WTC11 (cell line): ENCODE data around the gene LYPD6B. TPM values are rescaled to one million over a fixed set of nuclear protein-coding genes. Genes with fewer than 3 reads are reported as not detected.

Experiments used
- ATAC-seq: fragments of 200-7000 bp; cut with Tn5 transposase; 2 replicates; pipeline ENCODE4 v1.10.0; 2021; ENCODE audit warnings: mild to moderate bottlenecking, moderate library complexity
- CTCF ChIA-PET: fragments of 300-600 bp; sonication (Branson Sonifier 250); formaldehyde crosslinking; loops from one replicate; lab custom pipeline; 2021; ENCODE audit warnings: antibody characterized with exemption; lab: Charles Lee
- POLR2A ChIA-PET: fragments of 350-600 bp; sonication (Branson Sonifier 250); formaldehyde crosslinking; loops from one replicate; lab custom pipeline; 2021; ENCODE audit warnings: antibody characterized with exemption; lab: Charles Lee
- DNase-seq: peaks from one replicate; pipeline ENCODE4 v3.0.0; 2021; ENCODE audit warnings: low spot score
- H3K27ac Mint-ChIP-seq: 2 replicates; pipeline ENCODE4 v1.8.0; 2021; ENCODE audit warnings: mixed read lengths
- H3K27me3 Mint-ChIP-seq: 2 replicates; pipeline ENCODE4 v1.8.0; 2021; ENCODE audit warnings: low read depth, mild to moderate bottlenecking, moderate library complexity, mixed read lengths
- H3K36me3 Mint-ChIP-seq: 2 replicates; pipeline ENCODE4 v1.8.0; 2021; ENCODE audit warnings: mixed read lengths
- H3K4me1 Mint-ChIP-seq: 2 replicates; pipeline ENCODE4 v1.8.0; 2022; ENCODE audit warnings: mixed read lengths
- H3K4me3 Mint-ChIP-seq: 2 replicates; pipeline ENCODE4 v1.8.0; 2021; ENCODE audit warnings: mild to moderate bottlenecking, moderate library complexity, mixed read lengths
- H3K9me3 Mint-ChIP-seq: 2 replicates; pipeline ENCODE4 v1.8.0; 2021; ENCODE audit warnings: mixed read lengths
- ELF4 ChIP-seq: sonication (generic); formaldehyde crosslinking; IDR thresholded peaks from 2 replicates; pipeline ENCODE4 v1.8.1; 2022; ENCODE audit warnings: low read depth, mild to moderate bottlenecking, moderate library complexity, missing genetic modification reagents
- EMX1 ChIP-seq: fragments of 250-450 bp; sonication (Bioruptor Pico); IDR thresholded peaks from 2 replicates; pipeline ENCODE4 v1.8.0; 2021; ENCODE audit warnings: mild to moderate bottlenecking
- GRHL2 ChIP-seq: fragments of 250-450 bp; sonication (Bioruptor Pico); IDR thresholded peaks from 2 replicates; pipeline ENCODE4 v1.8.0; 2022; ENCODE audit warnings: mild to moderate bottlenecking, moderate library complexity; ENCODE audit not compliant: insufficient replicate concordance, severe bottlenecking
- JUN ChIP-seq: sonication (generic); formaldehyde crosslinking; IDR thresholded peaks from 2 replicates; pipeline ENCODE4 v1.8.0; 2023; ENCODE audit warnings: mild to moderate bottlenecking, missing genetic modification reagents
- KAT7 ChIP-seq: sonication (generic); formaldehyde crosslinking; IDR thresholded peaks from 2 replicates; pipeline ENCODE4 v1.8.1; 2023; ENCODE audit warnings: missing genetic modification reagents, mild to moderate bottlenecking, borderline replicate concordance
- NR3C1 ChIP-seq: sonication (generic); formaldehyde crosslinking; conservative IDR thresholded peaks from 2 replicates; pipeline ENCODE4 v1.8.1; 2023; ENCODE audit warnings: low read depth, mild to moderate bottlenecking, missing genetic modification reagents
- PRRX2 ChIP-seq: fragments of 250-450 bp; sonication (Bioruptor Pico); IDR thresholded peaks from 2 replicates; pipeline ENCODE4 v1.8.0; 2021; ENCODE audit warnings: mild to moderate bottlenecking
- SOX15 ChIP-seq: fragments of 250-450 bp; sonication (Bioruptor Pico); IDR thresholded peaks from 2 replicates; pipeline ENCODE4 v1.9.0; 2021; ENCODE audit warnings: mild to moderate bottlenecking
- TEAD4 ChIP-seq: sonication (generic); formaldehyde crosslinking; IDR thresholded peaks from 2 replicates; pipeline ENCODE4 v1.8.0; 2022; ENCODE audit warnings: mild to moderate bottlenecking, missing genetic modification reagents
- ZNF121 ChIP-seq: sonication (generic); formaldehyde crosslinking; IDR thresholded peaks from 2 replicates; pipeline ENCODE4 v1.8.0; 2023; ENCODE audit warnings: missing genetic modification reagents
- ZNF416 ChIP-seq: fragments of 250-450 bp; sonication (Bioruptor Pico); IDR thresholded peaks from 2 replicates; pipeline ENCODE4 v1.9.0; 2021; ENCODE audit warnings: mild to moderate bottlenecking, inconsistent platforms
- total RNA-seq: library from RNA; stranded (reverse); gene quantifications from 3 replicates; pipeline ENCODE4 v1.2.3, GENCODE V29; 2021
- TF ChIP-seq, protein P1 (sequence below): fragments of 250-450 bp; sonication (Bioruptor Pico); conservative IDR thresholded peaks from 2 replicates; pipeline ENCODE4 v1.9.0; 2021; ENCODE audit warnings: mild to moderate bottlenecking
- TF ChIP-seq, protein P2 (sequence below): sonication (generic); formaldehyde crosslinking; IDR thresholded peaks from 2 replicates; pipeline ENCODE4 v1.8.0; 2022; ENCODE audit warnings: mild to moderate bottlenecking, missing genetic modification reagents
- TF ChIP-seq, protein P3 (sequence below): sonication (generic); formaldehyde crosslinking; IDR thresholded peaks from 2 replicates; pipeline ENCODE4 v1.8.1; 2023; ENCODE audit warnings: mild to moderate bottlenecking, missing genetic modification reagents, moderate library complexity
- TF ChIP-seq, protein P4 (sequence below): sonication (generic); formaldehyde crosslinking; conservative IDR thresholded peaks from 2 replicates; pipeline ENCODE4 v1.8.1; 2022; ENCODE audit warnings: mild to moderate bottlenecking, missing genetic modification reagents
- TF ChIP-seq, protein P5 (sequence below): sonication (generic); formaldehyde crosslinking; IDR thresholded peaks from 2 replicates; pipeline ENCODE4 v1.8.0; 2022; ENCODE audit warnings: mild to moderate bottlenecking, missing genetic modification reagents
- TF ChIP-seq, protein P6 (sequence below): sonication (generic); formaldehyde crosslinking; IDR thresholded peaks from 2 replicates; pipeline ENCODE4 v1.8.1; 2022; ENCODE audit warnings: missing genetic modification reagents, borderline replicate concordance
- TF ChIP-seq, protein P7 (sequence below): sonication (generic); formaldehyde crosslinking; IDR thresholded peaks from 2 replicates; pipeline ENCODE4 v1.8.1; 2023; ENCODE audit warnings: mild to moderate bottlenecking, missing genetic modification reagents, borderline replicate concordance
- TF ChIP-seq, protein P8 (sequence below): sonication (generic); formaldehyde crosslinking; IDR thresholded peaks from 2 replicates; pipeline ENCODE4 v1.8.0; 2023; ENCODE audit warnings: missing genetic modification reagents, mild to moderate bottlenecking, borderline replicate concordance

The LYPD6B gene
- total RNA-seq, 1 experiment from 2014 or later, result 1.6 TPM

DNA sequence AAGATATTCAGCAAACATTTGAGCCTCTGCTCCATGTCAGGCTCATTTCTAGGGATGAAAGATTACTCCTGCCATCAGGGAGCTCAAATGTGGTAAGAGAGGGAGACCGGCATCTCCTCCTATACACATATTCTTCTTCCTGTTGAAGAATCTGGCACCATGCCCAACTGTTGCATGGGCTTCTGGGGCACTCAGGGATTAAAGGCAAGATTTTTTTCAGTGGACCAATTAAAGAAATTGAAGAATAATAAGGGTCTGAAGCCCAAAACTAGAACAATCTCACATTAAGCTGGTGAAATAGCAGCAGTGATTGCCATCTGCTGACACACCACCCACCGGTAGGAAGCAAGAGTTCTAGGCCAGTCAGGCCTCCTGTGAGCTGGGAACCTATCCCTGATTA is 146.5 kb downstream of the LYPD6B start (continued):
- TF ChIP-seq, protein P1, sequence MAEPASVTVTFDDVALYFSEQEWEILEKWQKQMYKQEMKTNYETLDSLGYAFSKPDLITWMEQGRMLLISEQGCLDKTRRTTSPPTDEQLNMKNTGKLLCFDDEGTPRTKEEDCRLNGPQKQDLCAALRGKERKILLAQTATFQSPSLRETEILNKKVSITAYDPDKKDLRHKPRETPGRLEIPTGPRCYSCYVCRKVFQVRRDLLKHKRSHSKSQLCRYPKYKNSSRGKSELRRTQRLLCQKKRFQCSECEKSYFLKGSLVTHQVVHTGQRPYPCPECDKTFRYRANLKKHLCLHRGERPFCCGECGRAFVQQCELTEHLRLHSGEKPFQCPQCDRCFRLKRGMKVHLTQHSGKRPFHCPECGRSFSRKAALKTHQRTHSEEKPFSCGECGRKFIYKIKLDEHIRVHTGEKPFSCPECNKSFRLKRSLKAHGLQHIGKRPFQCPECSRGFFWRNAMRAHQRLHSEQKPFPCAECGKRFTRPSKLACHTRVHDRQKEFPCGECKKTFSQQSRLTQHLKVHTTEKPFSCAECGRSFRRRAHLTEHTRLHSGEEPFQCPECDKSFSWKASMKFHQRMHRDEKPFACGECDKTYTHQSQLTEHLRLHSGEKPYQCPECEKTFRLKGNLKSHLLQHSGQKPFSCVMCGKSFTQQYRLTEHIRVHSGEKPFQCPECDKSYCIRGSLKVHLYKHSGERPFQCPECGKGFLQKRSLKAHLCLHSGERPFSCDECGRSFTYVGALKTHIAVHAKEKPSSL (CRISPR knock-in tag), result no peak
- TF ChIP-seq, protein P2, sequence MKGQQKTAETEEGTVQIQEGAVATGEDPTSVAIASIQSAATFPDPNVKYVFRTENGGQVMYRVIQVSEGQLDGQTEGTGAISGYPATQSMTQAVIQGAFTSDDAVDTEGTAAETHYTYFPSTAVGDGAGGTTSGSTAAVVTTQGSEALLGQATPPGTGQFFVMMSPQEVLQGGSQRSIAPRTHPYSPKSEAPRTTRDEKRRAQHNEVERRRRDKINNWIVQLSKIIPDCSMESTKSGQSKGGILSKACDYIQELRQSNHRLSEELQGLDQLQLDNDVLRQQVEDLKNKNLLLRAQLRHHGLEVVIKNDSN (CRISPR knock-in tag), result no peak
- no peak for TF ChIP-seq ZNF416 (CRISPR knock-in tag)
- no peak for TF ChIP-seq PRRX2 (CRISPR knock-in tag)
- no peak for TF ChIP-seq SOX15 (CRISPR knock-in tag)
- TF ChIP-seq ZNF121 (CRISPR knock-in tag), result no peak
- TF ChIP-seq, protein P3, sequence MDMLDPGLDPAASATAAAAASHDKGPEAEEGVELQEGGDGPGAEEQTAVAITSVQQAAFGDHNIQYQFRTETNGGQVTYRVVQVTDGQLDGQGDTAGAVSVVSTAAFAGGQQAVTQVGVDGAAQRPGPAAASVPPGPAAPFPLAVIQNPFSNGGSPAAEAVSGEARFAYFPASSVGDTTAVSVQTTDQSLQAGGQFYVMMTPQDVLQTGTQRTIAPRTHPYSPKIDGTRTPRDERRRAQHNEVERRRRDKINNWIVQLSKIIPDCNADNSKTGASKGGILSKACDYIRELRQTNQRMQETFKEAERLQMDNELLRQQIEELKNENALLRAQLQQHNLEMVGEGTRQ (CRISPR knock-in tag), result no peak
- TF ChIP-seq, protein P4, sequence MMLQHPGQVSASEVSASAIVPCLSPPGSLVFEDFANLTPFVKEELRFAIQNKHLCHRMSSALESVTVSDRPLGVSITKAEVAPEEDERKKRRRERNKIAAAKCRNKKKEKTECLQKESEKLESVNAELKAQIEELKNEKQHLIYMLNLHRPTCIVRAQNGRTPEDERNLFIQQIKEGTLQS (CRISPR knock-in tag), result no peak
- TF ChIP-seq, protein P5, sequence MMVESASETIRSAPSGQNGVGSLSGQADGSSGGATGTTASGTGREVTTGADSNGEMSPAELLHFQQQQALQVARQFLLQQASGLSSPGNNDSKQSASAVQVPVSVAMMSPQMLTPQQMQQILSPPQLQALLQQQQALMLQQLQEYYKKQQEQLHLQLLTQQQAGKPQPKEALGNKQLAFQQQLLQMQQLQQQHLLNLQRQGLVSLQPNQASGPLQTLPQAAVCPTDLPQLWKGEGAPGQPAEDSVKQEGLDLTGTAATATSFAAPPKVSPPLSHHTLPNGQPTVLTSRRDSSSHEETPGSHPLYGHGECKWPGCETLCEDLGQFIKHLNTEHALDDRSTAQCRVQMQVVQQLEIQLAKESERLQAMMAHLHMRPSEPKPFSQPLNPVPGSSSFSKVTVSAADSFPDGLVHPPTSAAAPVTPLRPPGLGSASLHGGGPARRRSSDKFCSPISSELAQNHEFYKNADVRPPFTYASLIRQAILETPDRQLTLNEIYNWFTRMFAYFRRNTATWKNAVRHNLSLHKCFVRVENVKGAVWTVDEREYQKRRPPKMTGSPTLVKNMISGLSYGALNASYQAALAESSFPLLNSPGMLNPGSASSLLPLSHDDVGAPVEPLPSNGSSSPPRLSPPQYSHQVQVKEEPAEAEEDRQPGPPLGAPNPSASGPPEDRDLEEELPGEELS (CRISPR knock-in tag), result no peak
- TF ChIP-seq, protein P6, sequence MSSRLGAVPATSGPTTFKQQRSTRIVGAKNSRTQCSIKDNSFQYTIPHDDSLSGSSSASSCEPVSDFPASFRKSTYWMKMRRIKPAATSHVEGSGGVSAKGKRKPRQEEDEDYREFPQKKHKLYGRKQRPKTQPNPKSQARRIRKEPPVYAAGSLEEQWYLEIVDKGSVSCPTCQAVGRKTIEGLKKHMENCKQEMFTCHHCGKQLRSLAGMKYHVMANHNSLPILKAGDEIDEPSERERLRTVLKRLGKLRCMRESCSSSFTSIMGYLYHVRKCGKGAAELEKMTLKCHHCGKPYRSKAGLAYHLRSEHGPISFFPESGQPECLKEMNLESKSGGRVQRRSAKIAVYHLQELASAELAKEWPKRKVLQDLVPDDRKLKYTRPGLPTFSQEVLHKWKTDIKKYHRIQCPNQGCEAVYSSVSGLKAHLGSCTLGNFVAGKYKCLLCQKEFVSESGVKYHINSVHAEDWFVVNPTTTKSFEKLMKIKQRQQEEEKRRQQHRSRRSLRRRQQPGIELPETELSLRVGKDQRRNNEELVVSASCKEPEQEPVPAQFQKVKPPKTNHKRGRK (CRISPR knock-in tag), result no peak
- TF ChIP-seq, all 79 proteins: peak for 0

DNA sequence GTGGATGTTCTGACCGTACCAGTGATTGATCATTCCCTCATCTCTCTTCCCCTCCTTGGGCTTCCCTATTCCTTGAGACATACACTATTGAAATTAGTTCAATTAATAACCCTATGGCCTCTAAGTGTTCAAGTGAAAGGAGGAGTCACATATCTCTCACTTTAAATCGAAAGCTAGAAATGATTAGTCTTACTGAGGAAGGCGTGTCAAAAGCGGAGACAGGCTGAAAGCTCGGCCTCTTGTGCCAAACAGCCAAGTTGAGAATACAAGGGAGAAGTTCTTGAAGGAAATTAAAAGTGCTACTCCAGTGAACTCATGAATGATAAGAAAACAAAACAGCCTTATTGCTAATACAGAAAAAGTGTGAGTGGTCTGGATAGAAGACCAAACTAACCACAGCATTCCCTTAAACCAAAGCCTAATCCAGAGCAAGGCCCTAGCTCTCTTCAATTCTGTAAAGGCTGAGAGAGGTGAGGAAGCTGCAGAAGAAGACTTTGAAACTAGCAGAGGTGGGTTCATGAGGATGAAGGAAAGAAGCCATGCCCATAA is 147.5 kb downstream of the LYPD6B start:
- no peaks in the 10 kb centered on the region for H3K27me3 Mint-ChIP-seq
- no peak overlapping the region for H3K27ac Mint-ChIP-seq
- DNase-seq, result no peak
- H3K4me1 Mint-ChIP-seq, result peaks cover 5% of the 10 kb centered on the region
- ChIA-PET CTCF (no interaction called here), POLR2A (no interaction called here)
- no peak overlapping the region for H3K4me3 Mint-ChIP-seq
- no peaks in the 10 kb centered on the region for H3K36me3 Mint-ChIP-seq
- no peaks in the 10 kb centered on the region for H3K9me3 Mint-ChIP-seq
- ATAC-seq, result no peak
- TF ChIP-seq GRHL2 (CRISPR knock-in tag) (no peak), EMX1 (CRISPR knock-in tag) (no peak), TEAD4 (CRISPR knock-in tag) (no peak), KAT7 (no peak), ELF4 (no peak), NR3C1 (CRISPR knock-in tag) (no peak), JUN (CRISPR knock-in tag) (no peak), ZNF121 (CRISPR knock-in tag) (no peak)
- TF ChIP-seq, protein P7, sequence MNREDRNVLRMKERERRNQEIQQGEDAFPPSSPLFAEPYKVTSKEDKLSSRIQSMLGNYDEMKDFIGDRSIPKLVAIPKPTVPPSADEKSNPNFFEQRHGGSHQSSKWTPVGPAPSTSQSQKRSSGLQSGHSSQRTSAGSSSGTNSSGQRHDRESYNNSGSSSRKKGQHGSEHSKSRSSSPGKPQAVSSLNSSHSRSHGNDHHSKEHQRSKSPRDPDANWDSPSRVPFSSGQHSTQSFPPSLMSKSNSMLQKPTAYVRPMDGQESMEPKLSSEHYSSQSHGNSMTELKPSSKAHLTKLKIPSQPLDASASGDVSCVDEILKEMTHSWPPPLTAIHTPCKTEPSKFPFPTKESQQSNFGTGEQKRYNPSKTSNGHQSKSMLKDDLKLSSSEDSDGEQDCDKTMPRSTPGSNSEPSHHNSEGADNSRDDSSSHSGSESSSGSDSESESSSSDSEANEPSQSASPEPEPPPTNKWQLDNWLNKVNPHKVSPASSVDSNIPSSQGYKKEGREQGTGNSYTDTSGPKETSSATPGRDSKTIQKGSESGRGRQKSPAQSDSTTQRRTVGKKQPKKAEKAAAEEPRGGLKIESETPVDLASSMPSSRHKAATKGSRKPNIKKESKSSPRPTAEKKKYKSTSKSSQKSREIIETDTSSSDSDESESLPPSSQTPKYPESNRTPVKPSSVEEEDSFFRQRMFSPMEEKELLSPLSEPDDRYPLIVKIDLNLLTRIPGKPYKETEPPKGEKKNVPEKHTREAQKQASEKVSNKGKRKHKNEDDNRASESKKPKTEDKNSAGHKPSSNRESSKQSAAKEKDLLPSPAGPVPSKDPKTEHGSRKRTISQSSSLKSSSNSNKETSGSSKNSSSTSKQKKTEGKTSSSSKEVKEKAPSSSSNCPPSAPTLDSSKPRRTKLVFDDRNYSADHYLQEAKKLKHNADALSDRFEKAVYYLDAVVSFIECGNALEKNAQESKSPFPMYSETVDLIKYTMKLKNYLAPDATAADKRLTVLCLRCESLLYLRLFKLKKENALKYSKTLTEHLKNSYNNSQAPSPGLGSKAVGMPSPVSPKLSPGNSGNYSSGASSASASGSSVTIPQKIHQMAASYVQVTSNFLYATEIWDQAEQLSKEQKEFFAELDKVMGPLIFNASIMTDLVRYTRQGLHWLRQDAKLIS (CRISPR knock-in tag), result no peak
- TF ChIP-seq, protein P8, sequence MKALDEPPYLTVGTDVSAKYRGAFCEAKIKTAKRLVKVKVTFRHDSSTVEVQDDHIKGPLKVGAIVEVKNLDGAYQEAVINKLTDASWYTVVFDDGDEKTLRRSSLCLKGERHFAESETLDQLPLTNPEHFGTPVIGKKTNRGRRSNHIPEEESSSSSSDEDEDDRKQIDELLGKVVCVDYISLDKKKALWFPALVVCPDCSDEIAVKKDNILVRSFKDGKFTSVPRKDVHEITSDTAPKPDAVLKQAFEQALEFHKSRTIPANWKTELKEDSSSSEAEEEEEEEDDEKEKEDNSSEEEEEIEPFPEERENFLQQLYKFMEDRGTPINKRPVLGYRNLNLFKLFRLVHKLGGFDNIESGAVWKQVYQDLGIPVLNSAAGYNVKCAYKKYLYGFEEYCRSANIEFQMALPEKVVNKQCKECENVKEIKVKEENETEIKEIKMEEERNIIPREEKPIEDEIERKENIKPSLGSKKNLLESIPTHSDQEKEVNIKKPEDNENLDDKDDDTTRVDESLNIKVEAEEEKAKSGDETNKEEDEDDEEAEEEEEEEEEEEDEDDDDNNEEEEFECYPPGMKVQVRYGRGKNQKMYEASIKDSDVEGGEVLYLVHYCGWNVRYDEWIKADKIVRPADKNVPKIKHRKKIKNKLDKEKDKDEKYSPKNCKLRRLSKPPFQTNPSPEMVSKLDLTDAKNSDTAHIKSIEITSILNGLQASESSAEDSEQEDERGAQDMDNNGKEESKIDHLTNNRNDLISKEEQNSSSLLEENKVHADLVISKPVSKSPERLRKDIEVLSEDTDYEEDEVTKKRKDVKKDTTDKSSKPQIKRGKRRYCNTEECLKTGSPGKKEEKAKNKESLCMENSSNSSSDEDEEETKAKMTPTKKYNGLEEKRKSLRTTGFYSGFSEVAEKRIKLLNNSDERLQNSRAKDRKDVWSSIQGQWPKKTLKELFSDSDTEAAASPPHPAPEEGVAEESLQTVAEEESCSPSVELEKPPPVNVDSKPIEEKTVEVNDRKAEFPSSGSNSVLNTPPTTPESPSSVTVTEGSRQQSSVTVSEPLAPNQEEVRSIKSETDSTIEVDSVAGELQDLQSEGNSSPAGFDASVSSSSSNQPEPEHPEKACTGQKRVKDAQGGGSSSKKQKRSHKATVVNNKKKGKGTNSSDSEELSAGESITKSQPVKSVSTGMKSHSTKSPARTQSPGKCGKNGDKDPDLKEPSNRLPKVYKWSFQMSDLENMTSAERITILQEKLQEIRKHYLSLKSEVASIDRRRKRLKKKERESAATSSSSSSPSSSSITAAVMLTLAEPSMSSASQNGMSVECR, result no peak
